GM21447 (cell line): Measurements from ENCODE around the gene WIPI1.
"Not testable (repeated sequence)": the region's sequence is repeated elsewhere in the genome, so short reads cannot be mapped to it uniquely, and the experiment has no call there.

Experiments
- ATAC-seq: cut with Tn5 transposase; IDR thresholded peaks from one replicate; pipeline ENCODE4 v1.9.1; 2021; ENCODE audit not compliant: unreplicated experiment

Gene WIPI1

GRCh38 chr17:68387435-68388218 lies 69.7 kb downstream of the WIPI1 start:
- no peak for ATAC-seq

- ATAC-seq = no peak
These were observed 71.6 kb downstream of the WIPI1 start for GRCh38 chr17:68385490-68386215.

- no peak for ATAC-seq
These were observed 72.4 kb downstream of the WIPI1 start for GRCh38 chr17:68384941-68385340.

GRCh38 chr17:68384471-68384870 lies 72.8 kb downstream of the WIPI1 start:
- no peak for ATAC-seq

- ATAC-seq = no peak
These were observed 73.6 kb downstream of the WIPI1 start for GRCh38 chr17:68383443-68384321.

GRCh38 chr17:68383120-68383442 lies 74.2 kb downstream of the WIPI1 start:
- no peak for ATAC-seq

- ATAC-seq = no peak
These were observed 74.7 kb downstream of the WIPI1 start for GRCh38 chr17:68382582-68383085.

GRCh38 chr17:68381076-68381900 lies 76.0 kb downstream of the WIPI1 start:
- ATAC-seq = no peak

- no peak for ATAC-seq
These were observed 77.3 kb downstream of the WIPI1 start for GRCh38 chr17:68379692-68380677.

GRCh38 chr17:68379177-68379510 lies 78.2 kb downstream of the WIPI1 start:
- no peak for ATAC-seq

- ATAC-seq = no peak
These were observed 78.8 kb downstream of the WIPI1 start for GRCh38 chr17:68378268-68379176.

GRCh38 chr17:68377771-68378267 lies 79.5 kb downstream of the WIPI1 start:
- ATAC-seq = no peak

GRCh38 chr17:68376178-68376577 lies 81.1 kb downstream of the WIPI1 start:
- not testable (repeated sequence) for ATAC-seq

GRCh38 chr17:68375566-68375965 lies 81.7 kb downstream of the WIPI1 start:
- no peak for ATAC-seq
